SKM-1 treated with dmso at 0.1 percent for 144 hours (cell line): ENCODE results near the gene CAPN5.
A peak's percentile ranks its signal among the peaks of the same experiment; 100 is the strongest.

Experiments
- DNase-seq: peaks from one replicate; lab custom pipeline; 2025; ENCODE audit not compliant: unreplicated experiment; lab: John Stamatoyannopoulos, UW

The CAPN5 gene

GRCh38 chr11:77063861-77064260, 2.9 kb upstream of the CAPN5 start:
- no peak for DNase-seq

DNA sequence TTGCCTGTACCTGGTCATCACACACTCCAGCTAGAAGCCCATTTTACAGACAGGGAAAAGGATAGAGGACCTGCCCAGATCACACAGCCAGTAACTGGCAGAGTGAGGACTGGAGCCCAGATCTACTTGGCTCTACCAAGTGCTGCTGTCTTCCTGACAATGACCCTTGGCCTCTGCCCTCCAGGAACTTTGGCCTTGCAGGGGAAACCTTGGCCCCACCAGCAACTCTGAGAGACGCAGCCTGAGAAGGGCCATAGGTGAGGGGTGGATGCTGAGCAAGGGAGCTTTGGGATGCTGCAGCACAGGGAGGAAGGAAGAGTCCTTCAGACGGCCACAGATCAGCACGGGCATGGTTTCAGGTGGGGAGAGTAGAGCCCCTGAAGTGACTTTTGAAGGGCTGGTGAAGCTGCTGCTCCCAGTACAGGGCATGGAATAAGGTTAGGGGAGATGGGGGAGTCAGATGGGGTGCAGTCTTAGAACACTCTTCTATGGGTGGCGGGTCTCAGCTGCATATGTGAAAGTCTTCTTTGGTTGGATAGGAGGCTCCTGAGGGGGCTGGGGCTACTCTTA, 2.0 kb upstream of the CAPN5 start:
- no peak for DNase-seq

GRCh38 chr11:77065878-77066228, 918 bp upstream of the CAPN5 start:
- DNase-seq, result no peak

GRCh38 chr11:77067861-77068443, 1.2 kb downstream of the CAPN5 start:
- DNase-seq, result no peak

- DNase-seq, result no peak
Observed at GRCh38 chr11:77068457-77069335, 1.9 kb downstream of the CAPN5 start.

DNA sequence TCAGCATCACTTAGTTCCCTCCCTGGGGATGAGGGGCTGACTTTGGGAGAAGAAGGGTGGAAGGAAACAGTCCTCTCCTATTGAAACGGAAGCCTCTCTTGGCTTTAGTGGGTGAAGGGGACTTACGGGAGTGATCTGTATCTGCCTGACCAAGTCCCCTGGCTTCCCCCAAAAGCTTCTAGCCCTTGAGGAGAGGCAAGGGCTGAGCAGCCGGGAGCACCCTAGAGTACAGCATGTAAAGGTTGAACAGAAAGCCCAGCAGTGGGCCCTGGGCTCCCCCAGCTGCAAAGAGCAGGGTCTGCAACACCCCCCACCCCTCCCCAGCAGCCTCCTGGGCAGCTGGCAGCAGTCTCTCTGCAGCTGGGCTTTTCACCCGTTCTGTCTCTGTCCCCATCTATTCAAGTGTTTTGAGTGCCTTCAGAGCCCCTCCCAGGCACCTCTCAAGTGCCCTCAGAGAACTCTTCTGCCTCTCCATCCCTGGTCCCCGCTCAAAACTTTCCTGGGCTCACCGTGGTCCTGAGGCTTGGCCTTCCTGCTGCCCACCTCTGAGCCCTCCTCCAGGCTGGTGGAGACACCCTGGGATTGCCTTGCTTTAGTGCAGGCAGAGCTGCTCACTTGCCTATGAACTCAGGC, 2.7 kb downstream of the CAPN5 start:
- DNase-seq, result no peak

GRCh38 chr11:77069969-77070582, 3.3 kb downstream of the CAPN5 start:
- no peak for DNase-seq

GRCh38 chr11:77071077-77071476, 4.3 kb downstream of the CAPN5 start:
- DNase-seq, result no peak

DNA sequence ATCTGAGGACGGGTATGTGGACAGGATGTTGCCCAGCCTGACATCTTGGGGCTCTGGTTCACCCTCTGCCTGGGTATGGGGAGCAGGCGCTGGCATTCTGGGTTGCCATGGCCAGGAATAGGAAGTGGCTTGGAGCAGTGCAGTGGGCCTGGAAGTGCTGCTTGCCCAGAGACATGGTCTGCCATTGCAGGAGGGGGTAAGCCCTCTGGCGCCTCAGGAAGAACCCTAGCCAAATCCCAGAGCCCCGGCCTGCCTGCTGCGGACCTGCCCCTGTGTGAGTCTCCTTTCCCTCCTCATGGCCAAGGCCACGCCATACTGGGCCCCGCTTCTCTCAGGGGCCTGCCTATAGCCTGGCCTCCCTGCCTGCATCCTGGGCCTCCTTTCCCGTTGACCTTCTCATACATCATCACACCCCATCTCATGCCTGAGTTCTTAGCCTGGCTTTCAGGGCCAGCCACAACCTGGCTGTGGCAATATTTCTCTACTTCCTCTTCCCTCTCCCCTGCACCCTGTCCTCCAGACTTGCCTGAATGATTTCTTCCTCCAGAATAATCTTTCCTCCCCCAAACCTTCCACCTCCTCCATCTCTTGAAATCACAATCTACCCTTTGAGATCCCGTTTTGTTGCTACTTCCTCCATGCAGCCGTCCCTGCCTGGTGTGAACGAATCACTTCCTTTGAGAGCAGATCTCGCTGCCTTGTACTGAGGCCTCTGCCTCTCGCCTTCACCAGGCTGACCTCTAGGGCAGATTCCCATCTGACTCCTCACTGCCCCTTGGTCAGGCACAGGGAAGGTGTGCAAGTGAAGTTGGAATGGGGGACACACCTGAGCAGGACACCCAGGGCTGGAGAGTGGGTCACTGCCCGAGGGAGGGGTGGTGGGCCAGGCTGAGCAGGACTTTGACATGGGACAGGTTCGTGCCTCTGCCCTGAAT, 5.2 kb downstream of the CAPN5 start:
- DNase-seq, result peak; percentile 93

DNA sequence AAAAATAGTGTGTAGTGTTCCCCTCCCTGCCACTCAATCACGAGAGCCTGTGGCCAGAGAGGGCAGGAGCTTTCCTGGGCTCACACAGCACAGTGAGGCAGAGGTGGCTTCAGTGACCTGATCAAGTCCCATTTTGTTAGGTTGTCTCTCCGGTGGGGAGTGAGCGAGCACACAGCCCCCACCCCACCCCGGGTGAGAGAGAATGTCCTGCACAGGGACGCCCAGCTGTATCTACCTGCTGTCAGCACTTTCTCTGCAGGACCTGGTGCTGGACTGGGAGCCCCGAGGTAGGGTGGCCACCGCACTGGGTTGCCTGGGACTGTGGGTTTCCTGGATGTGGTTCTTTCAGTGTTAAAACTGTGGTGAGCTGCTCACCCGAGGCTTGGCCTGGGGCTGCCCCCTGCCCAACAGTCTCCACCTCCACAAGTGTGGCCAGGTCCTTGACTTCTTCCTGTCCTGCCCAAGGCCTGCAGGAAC, 6.1 kb downstream of the CAPN5 start:
- DNase-seq, result no peak

GRCh38 chr11:77073328-77074001, 6.7 kb downstream of the CAPN5 start:
- DNase-seq, result no peak

- no peak for DNase-seq
Observed at GRCh38 chr11:77074205-77074604, 7.4 kb downstream of the CAPN5 start.

DNA sequence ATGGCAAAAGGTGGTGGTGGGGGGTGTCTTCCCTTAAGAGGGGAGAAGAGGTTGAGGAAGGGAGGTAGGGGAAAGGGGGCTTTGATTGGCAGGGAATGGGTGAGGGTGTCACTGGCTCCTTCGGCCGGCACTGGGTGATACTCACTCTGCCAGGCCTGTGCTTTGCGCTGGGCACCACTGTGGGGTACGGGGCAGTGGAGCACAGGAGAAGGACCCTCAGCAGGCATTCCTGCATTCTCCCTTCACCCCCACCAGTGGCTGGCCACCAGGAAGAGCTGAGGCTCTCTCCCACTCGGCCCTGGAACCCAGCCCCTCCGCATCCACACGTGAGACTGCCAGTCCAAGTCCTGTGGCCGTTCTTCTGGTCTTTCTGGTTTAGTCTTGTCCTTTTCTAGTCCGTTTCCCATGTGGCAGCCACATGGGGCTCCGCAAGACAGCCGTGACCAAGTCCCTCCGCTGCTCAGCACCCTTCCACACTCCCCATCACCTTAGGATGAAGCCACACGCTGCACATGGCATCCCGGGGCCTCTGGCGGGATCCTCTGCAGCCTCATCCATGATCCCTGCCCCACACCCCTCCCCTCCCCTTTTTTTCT, 8.0 kb downstream of the CAPN5 start:
- no peak for DNase-seq

DNA sequence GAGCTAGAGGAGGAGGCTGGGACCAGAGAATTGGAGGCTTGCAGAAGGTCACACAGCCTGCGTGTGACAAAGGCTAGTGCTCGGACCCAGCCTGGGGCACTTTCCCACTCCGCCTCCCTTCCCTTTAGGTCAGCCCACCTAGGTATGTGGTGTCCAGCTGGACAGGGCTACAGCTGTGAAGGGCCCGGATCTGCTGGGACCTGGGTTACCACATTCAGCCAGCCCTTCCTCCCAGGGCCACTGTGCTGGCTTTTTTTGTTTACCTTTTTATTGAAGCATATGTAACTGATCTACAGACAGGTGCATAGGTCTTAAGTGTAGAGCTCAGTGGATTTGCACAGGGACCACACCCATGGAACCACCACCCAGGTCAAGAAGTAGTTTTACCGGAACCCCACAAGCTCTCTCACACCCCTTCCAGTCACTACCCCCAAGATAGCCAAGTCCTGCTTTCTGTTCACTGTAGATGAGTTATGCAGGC, 8.7 kb downstream of the CAPN5 start:
- DNase-seq, result no peak

- no peak for DNase-seq
Observed at GRCh38 chr11:77079666-77080065, 12.9 kb downstream of the CAPN5 start.

DNA sequence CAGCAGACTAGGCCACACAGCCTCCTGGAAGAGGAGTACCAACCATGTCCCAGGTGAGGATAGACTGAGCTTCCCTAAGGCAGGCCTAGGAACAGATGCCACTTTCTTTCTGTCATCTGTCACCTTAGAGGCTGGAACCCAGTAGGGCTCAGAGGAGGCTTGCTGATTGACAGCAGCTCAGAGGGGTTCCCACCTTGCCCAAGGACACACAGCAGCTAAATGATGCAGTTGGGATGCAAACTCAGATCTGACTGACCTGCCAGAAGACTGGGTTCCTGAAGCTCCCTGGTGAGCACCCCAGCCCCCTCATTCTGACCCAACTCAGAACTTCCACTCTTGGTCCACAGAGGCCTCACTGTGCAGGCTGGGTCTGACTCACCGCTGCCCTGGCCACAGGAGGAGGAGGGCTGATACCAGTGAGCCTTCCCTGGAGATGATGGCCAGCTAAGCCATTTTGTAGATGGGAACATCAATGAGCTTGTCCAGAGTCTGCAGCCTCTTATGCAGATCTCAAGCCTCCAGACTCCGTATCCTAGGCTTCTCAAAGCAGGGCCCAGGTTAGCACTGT, 14.0 kb downstream of the CAPN5 start:
- no peak for DNase-seq

- no peak for DNase-seq
Observed at GRCh38 chr11:77081381-77081851, 14.6 kb downstream of the CAPN5 start.

DNA sequence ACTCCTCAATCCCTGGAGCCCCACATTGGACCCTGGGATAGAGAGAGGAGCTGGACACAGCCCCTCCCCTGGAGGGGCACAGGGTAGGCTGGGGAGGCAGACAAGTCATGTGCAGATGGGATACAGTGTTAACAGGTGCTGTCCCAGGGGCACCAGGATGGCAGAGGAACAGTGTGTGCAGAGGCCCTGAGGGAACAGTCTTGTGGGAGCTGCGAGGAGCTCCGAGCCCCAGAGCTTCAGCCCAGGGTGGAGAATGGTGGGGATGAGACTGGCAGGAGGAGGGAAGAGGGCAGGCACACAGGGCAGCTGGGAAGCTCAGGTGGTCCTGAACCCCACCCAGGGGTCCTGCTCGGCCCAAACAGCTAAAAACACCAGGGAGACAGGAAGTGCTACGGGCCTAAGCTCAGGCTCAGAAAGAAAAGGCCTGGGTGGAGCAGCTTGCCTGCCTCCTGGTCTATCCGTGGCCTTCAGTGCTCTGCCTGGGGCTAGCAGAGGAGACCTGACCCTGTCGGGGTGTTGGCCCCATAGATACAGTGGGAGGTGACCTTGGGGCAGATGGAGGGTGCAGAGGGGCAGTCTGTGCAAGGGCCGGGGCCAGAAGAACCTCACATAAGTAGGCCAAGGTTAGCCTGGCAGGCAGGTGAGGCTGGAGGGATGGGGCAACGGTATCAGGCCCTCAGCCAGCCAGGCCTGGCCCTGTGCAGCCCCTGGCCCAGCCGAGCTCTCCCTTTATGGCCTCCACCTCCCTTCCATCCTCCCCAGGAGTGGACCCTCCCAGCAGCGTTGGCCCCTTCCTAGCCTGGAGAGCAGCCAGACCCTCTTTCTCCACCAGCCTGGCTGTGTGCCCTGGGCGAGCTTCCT, 15.4 kb downstream of the CAPN5 start:
- no peak for DNase-seq
